Measurements from ENCODE around the gene HNRNPA0.
"Not testable (repeated sequence)": the region's sequence is repeated elsewhere in the genome, so short reads cannot be mapped to it uniquely, and the experiment has no call there.

- not testable (repeated sequence) for TF ChIP-seq CTCF (conservative IDR thresholded peaks at IDR 0.05; ENCODE audit: low read depth, low read length); EZH2phosphoT487 (IDR thresholded peaks at IDR 0.05; ENCODE audit: borderline replicate concordance, low read length)
These were observed 13.8 kb upstream of the HNRNPA0 start for GRCh38 chr5:137767937-137768336.
